Skeletal muscle cell (primary cell): ENCODE measurements around the gene CREG1.
A peak's percentile ranks its signal among the peaks of the same experiment; 100 is the strongest.
"Not testable (repeated sequence)": the region's sequence is repeated elsewhere in the genome, so short reads cannot be mapped to it uniquely, and the experiment has no call there.

Experiments used
- DNase-seq: peaks from one replicate; pipeline ENCODE4 v3.0.0-alpha.2; 2010; ENCODE audit warnings: low read depth
- H3K4me3 ChIP-seq: 2 replicates; pipeline ENCODE4 v1.5.1; 2011; ENCODE audit warnings: low read depth, mild to moderate bottlenecking, control low read depth, low read length, moderate library complexity

CREG1 gene

DNA sequence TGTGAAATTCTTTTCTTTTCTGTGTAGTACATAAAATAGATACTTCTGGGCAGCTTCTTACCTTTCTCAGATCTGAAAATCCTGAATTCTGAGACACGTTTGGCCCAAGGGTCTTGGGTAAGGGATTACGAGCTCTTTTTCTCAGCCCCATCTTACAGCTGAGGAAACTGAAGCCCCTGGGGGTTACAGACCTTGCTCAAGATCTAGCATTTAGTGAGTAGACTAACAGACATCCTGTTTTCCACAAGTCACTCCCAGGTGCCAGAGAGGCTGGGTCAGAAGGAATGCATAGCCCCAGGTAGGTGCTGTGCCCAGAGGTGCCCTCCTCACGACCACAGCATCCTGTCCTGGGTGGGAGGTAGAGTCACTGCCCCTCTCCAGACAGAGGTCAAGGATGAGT, 13.2 kb upstream of the CREG1 start:
- DNase-seq: no peak

GRCh38 chr1:167565922-167566321, 12.4 kb upstream of the CREG1 start:
- H3K4me3 ChIP-seq: no peak overlapping the region
- DNase-seq: no peak

More for the DNA sequence above, 13.2 kb upstream of the CREG1 start:
- H3K4me3 ChIP-seq: no peak overlapping the region

- DNase-seq: no peak
These were observed 11.2 kb upstream of the CREG1 start for GRCh38 chr1:167564612-167565270.

DNA sequence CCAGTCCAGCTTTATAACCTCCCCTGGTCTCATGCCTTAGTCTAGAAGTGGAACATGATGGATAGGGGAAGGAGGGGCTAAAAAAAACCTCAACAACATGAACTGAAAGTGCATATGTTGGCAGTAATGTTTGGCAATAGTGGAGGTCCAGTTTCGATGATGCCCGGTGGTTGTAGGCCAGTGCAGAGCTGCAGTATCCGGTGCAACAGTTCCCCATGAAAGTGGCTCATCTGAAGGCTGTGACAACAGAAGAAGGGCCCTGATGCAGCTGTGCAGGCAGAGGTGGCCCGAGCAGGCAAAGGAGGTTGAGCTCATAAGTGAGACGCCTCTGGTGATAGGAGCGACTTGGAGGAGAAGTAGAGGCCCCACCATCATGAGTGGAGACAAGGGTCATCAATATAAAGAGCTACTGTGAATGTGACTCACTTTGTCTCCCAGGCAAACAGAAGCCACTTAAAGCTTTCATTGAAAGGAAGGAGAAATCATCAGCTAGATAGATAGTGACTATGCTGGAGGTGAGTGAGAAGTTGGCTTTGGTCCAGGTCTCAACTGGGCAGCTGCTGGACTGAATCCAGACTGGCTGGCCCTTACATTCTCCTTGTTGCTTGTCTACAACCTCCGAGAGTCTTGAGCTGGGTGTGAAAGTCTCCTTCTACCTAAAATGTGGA, 10.2 kb upstream of the CREG1 start:
- no peak overlapping the region for H3K4me3 ChIP-seq

More at GRCh38 chr1:167564612-167565270, 11.2 kb upstream of the CREG1 start:
- no peak overlapping the region for H3K4me3 ChIP-seq

GRCh38 chr1:167562702-167563101, 9.1 kb upstream of the CREG1 start:
- H3K4me3 ChIP-seq: no peak overlapping the region
- DNase-seq: peak; percentile 45

More for the DNA sequence above, 10.2 kb upstream of the CREG1 start:
- no peak for DNase-seq

DNA sequence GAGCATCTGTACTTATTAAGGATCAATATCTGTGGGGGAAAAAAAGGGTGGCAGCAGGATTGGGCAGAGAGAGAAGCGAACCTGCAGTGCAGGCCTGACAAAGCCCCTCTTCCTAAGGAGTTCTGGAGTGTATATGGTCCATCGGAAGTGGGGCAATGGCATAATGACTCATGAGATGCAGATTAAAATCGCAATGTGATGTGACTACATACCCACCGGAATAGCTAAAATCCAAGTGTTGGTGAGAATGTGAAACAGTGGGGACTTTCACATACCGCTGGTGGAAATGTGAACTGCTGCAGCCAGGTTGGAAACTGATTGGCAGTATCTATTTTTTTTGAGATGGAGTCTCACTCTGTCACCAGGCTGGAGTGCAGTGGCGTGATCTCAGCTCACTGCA, 8.2 kb upstream of the CREG1 start:
- no peak overlapping the region for H3K4me3 ChIP-seq
- DNase-seq: no peak

GRCh38 chr1:167555971-167556714, 2.6 kb upstream of the CREG1 start:
- DNase-seq: no peak
- H3K4me3 ChIP-seq: no peak overlapping the region

DNA sequence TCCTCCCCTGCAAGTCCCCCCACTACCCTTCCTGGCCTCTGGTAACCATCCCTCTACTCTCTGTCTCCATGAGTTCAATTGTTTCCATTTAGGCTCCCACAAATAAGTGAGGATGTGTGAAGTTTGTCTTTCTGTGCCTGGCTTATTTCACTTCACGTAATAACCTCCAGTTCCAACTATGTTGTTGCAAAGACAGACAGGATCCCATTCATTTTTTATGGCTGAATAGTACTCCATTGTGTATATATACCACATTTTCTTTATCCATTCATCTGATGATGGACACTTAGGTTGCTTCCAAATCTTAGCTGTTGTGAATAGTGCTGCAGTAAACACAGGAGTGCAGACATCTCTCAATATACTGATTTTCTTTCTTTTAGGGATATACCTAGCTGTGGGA, 1.5 kb upstream of the CREG1 start:
- not testable (repeated sequence) for DNase-seq, H3K4me3 ChIP-seq

- no peak for DNase-seq
- H3K4me3 ChIP-seq: peak overlapping the region; percentile 65
These were observed 642 bp upstream of the CREG1 start for GRCh38 chr1:167554028-167554779.

- no peak overlapping the region for H3K4me3 ChIP-seq
- no peak for DNase-seq
These were observed 2.2 kb downstream of the CREG1 start for GRCh38 chr1:167551362-167551761.

DNA sequence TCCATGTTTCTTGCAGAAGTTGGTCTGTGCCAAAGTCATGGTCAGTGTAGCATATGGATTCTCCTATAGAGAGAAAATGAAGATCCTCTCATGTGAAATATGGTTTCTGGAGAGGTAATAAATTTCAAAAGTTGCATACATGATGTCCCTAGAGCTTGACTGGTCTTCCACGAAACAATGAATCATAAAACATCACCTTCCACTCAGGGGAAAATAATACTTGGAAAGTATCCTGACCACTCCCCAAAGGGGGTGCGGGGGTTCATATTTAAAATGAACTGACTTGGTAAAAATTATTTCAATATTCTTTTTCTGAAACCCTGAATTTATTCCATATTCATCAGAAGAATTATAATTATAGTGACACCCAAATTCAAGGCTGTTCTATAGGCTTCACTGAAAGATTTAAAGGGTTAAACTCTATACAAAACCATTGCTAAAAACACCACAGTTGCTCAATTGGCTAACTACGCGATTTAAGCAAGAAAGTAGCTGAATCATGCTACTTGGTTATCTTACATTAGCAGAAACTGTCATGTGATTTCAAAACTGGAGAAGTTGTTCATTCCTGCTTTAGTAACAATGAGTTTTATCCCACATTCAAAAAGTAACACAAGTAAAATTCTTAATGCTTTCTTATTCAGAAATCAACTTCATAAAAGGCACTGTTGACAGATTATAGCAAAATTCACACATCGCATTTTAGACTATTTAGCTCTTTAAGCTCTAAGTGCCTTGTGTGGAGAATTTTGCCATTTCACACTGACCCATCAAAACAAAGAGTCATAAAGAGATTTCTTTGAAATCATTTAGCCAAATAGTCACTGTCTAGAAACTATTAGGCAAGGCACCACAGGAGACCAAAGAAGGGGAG, 5.3 kb downstream of the CREG1 start:
- H3K4me3 ChIP-seq: no peak overlapping the region
- DNase-seq: peak; percentile 46

DNA sequence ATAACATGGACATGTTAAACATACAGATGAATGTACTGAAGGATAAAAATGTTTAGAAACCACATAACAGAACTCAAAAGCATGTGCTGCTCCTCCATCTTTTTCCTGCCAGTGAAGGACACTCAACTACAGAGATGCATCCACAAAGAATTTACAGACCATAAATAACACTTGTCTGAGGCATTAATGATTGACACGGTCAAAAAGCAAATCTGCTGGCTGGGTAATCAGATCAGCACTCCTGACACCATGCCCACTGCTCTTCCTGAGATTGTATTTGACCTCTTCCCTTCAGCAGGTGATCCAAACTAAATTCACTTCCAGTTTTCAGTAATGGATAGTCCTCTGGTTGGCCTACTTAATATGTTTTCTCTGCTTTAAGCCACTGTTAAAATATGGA, 6.6 kb downstream of the CREG1 start:
- H3K4me3 ChIP-seq: no peak overlapping the region
- DNase-seq: no peak

DNA sequence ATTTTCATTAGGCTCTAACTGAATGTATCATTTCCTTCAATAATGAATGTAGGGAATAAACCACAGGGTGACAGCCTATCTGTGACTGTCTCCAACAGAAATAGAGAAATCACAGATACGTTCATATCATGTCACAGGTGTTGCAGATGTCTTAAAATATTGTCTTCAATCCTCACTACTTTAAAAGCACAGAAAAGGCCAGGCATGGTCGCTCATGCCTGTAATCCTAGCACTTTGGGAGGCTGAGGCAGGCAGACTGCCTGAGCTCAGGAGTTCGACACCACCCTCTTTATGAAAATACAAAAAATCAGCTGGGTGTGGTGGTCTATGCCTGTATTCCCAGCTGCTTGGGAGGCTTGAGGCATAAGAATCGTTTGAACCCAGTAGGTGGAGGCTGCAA, 8.2 kb downstream of the CREG1 start:
- no peak overlapping the region for H3K4me3 ChIP-seq
- DNase-seq: no peak

DNA sequence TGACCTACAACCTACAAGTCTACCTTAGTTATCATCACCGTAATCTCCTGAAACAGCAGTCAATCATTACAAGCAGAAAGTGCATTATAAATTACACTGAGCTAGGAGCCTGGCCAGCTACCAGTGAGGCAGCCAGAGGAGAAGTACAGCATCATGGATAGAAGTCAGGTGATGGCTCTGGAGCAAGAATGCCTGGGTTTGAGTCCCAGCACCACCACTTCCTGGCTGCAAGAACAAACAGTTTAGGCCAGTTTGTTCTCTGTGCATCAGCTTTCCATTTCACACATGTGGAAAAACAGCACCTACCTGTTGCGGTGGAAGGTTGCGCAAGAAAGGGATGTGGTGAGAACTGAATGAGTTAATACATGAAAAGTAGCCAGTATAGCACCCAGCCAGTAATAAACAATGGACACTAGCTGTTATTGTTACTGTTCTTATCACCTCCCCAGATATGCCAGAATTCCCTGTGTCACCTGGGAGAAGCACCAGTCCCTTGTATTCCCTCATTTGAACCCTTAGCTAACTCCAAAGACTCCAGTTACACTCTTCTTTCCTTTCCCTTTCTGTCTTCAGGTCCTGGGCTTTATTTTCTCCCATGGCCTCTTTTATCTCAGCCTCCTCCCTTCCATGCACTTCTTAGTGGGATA, 9.0 kb downstream of the CREG1 start:
- H3K4me3 ChIP-seq: no peak overlapping the region

DNA sequence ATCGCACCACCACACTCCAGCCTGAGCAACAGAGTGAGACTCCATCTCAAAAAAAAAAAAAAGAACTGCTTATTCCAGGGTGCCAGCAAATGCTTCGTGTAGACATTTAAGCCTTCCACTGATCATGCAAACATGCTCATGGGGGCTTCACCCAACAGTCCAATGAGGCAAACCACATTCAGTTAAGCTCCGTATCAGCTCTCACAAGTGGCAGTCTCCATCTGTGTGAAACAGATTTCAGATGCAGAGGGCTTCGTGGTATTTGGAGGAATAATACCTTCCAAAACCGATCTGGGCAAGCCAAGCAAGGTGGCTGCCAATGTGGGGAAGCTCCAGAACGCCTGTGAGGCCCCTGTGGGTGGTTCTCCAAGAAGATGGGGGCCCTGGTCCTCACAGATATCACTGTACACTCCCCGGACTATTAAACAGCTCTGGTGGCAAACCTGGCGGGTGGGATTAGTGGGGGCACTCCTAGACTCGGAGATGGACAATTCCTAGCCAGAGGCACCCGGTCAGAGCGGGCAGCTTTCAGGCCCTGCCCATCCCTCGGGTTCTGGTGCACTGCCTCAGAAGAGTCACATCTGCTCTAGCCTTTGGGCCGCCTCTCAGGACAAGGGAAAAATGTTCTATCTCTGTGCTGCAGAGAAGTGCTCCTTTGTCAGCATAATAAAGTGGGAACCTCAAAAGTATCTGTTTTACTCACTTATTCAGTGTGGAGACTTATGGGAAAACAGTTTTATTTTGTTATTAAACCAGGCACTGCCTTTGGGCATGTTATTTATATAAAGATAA, 10.2 kb downstream of the CREG1 start:
- H3K4me3 ChIP-seq: no peak overlapping the region
- no peak for DNase-seq

More for the DNA sequence above, 9.0 kb downstream of the CREG1 start:
- DNase-seq: no peak

GRCh38 chr1:167542109-167543032, 11.2 kb downstream of the CREG1 start:
- DNase-seq: no peak
- no peak overlapping the region for H3K4me3 ChIP-seq

GRCh38 chr1:167541610-167542009, 12.0 kb downstream of the CREG1 start:
- H3K4me3 ChIP-seq: no peak overlapping the region
- peak; percentile 45 for DNase-seq
